Islet precursor cell (in vitro differentiated cells): ENCODE measurements around the gene SLC22A16.

Experiments used
- DNase-seq: peaks from one replicate; pipeline ENCODE4 v3.0.0-alpha.2; 2018

Gene SLC22A16

GRCh38 chr6:110446405-110446804 lies 30.0 kb downstream of the SLC22A16 start:
- no peak for DNase-seq

- no peak for DNase-seq
Measured at GRCh38 chr6:110440026-110440425, 36.4 kb downstream of the SLC22A16 start.

GRCh38 chr6:110439356-110439755 lies 37.1 kb downstream of the SLC22A16 start:
- no peak for DNase-seq

GRCh38 chr6:110434961-110435602 lies 41.3 kb downstream of the SLC22A16 start:
- no peak for DNase-seq

- DNase-seq: no peak
Measured at GRCh38 chr6:110432285-110432900, 44.0 kb downstream of the SLC22A16 start.

- no peak for DNase-seq
Measured at GRCh38 chr6:110430741-110431140, 45.7 kb downstream of the SLC22A16 start.

GRCh38 chr6:110430236-110430635 lies 46.2 kb downstream of the SLC22A16 start:
- no peak for DNase-seq

GRCh38 chr6:110428153-110428552 lies 48.3 kb downstream of the SLC22A16 start:
- no peak for DNase-seq

- no peak for DNase-seq
Measured at GRCh38 chr6:110425816-110426215, 50.6 kb downstream of the SLC22A16 start.

- no peak for DNase-seq
Measured at GRCh38 chr6:110422444-110422822, 54.0 kb downstream of the SLC22A16 start.

- no peak for DNase-seq
Measured at GRCh38 chr6:110421749-110422443, 54.5 kb downstream of the SLC22A16 start.

- DNase-seq: no peak
Measured at GRCh38 chr6:110419028-110419739, 57.2 kb downstream of the SLC22A16 start.

- DNase-seq: no peak
Measured at GRCh38 chr6:110418594-110418993, 57.8 kb downstream of the SLC22A16 start.

GRCh38 chr6:110415086-110415916 lies 61.1 kb downstream of the SLC22A16 start, which contains the start of gene DDO:
DDO (minus strand) TSS chr6:110415575; CDS start chr6:110413462, 2,113 bp downstream.
- DNase-seq: no peak

GRCh38 chr6:110414669-110415068 lies 61.7 kb downstream of the SLC22A16 start:
- no peak for DNase-seq

- DNase-seq: no peak
Measured at GRCh38 chr6:110412360-110412759, 64.1 kb downstream of the SLC22A16 start.

- no peak for DNase-seq
Measured at GRCh38 chr6:110410511-110410910, 65.9 kb downstream of the SLC22A16 start.

GRCh38 chr6:110409794-110410193 lies 66.6 kb downstream of the SLC22A16 start:
- DNase-seq: no peak

GRCh38 chr6:110408901-110409300 lies 67.5 kb downstream of the SLC22A16 start:
- no peak for DNase-seq

- no peak for DNase-seq
Measured at GRCh38 chr6:110404607-110405006, 71.8 kb downstream of the SLC22A16 start.

GRCh38 chr6:110401585-110402176 lies 74.7 kb downstream of the SLC22A16 start:
- no peak for DNase-seq

GRCh38 chr6:110400208-110400607 lies 76.2 kb downstream of the SLC22A16 start:
- no peak for DNase-seq
